Stimulated activated CD4-positive, alpha-beta T cell treated with anti-CD3 and anti-CD28 coated beads, Interleukin-2, amount 100 ng/mL, for 24 hours (primary cell): ENCODE measurements around the gene TMEM138.

Source experiments
- DNase-seq, 2 donors: peaks; one replicate each; pipeline ENCODE4 v3.0.0-alpha.2; 2020

The TMEM138 gene

DNA sequence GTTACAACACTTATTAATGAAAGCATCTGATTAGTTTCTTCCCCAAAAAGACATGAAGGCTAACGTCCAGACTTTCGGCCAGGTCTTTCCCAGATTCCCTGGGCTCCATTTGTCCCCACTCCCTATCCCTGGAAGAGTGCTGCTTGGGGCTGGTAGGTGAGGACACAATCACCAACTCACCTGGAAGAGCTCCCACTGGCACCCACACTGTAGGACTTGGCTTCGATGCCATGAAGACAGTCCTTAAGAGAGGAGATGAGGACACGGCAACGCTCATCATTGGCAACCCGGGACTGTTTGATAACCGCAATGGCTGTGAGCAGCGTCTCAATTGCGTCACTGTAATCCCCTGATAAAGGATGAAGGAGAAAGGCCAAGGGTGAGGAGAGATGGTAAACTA lies 49.4 kb downstream of the TMEM138 start:
- DNase-seq: no peak

DNA sequence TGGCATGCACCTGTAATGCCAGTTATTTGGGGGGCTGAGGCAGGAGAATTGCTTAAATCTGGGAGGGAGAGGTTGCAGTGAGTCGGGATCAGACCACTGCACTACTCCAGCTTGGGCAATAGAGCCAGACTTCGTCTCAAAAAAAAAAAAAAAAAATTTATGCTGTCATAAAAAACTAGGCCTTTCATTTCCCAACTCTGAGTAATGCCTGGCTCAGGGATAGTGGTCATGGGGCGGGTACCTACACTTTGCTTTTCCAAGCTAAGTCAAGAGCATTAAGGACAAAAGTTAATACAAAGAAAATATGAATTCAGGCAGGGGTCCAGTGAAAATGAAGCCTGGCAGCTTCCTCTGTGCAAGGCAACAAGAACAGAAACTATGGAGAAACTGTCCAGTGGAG lies 51.3 kb downstream of the TMEM138 start:
- DNase-seq: no peak

DNA sequence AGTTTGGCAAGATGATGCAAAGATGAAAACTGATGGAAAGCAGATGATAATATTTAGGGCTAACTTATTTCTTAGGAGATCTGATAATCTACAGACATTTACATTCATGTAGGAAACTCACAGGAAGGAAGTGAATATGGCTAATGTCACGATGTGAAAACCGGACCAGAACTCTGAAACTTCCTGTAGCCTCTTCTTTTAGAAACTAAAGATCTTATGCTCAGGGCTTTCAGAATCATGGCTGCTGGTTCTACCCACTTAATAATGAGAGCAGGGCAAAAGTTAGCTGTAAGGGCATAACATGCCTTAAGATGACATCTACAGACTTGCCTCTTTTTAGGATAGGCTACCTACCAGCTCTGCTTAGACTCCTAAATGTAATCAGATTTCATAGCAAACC lies 52.4 kb downstream of the TMEM138 start:
- no peak for DNase-seq

DNA sequence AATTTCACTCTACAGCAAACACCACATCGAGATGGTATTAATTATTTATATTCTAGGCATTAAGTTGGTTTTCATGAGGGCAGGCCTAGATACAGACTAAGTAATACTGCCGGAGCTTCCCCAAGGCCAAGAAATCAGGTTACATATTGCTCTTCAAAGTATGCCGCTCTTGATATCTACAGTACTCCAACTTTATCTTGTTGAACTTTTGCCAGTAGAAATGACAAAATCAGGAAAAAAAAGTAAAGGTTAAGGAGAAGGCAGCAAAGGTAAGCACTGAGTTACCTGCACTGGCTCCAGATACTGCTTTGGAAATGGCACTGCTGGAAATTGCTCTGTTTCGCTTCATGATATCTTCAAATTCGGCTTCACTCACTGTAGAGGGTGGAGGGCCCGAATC lies 53.2 kb downstream of the TMEM138 start:
- DNase-seq: no peak

DNA sequence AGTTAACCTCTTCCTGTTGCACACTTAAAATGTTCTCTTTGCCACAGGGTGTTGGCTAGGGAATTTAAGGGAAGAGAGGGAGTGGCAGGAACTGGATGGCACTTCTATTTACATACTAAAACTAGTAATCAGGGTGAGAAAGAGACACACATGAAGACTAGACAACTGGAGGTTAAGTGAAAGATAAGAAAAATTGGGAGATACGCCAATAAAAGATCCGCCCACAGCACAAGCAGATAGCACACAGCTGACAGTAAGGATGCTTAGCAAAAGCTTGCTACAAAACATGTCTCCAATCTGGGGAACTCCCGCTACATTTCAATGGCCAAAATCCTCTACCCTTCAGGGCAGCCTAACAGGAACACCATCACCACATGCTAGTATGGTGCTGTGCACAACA lies 54.8 kb downstream of the TMEM138 start:
- no peak for DNase-seq

DNA sequence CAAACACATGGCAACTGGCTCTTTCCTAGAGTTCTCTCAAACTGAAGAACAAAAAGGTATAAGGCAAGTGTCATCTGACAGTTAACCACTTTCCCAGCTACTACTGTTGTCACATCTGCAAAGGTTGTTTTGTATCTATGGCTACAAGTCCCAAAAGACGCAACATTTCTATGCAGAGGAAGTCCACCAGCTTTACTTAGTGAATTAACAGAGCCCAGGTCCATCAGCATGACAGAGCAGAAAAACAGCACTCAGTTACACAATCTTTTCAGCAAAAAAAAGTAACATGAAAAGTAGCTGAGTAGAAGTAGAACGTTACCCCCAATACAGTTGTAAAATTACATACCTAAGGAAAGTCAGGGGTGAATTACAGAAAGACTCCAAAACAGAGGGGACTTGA lies 55.5 kb downstream of the TMEM138 start:
- no peak for DNase-seq

DNA sequence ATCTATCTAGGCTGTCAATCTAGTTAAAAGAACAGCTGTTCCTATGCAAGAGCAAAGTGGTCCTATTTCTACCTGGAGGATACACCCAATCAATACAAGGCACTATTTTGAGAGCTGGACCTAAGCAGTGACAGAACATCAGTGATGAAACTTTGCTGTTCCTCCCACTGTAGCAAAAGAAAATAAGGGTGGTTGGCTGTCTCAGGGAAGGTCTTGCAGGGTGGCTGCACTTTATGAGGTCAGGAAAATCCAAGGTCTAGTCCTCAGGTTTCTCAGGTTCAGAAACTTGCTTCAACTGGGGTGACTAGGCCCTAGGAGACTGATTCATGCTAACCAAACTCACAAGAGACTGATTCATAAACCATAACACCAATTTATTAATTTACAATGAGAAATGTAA lies 56.0 kb downstream of the TMEM138 start:
- DNase-seq: no peak
